Hepatocyte (in vitro differentiated cells): ENCODE results near the gene CLK3.

Source experiments
- CTCF ChIP-seq: fragments of 200-600 bp; sonication (generic); IDR thresholded peaks from 2 replicates; pipeline ENCODE4 v1.5.1; 2016; ENCODE audit warnings: antibody characterized with exemption, mild to moderate bottlenecking; ENCODE audit not compliant: poor library complexity
- EZH2 ChIP-seq: fragments of 200-600 bp; sonication (generic); IDR thresholded peaks from 2 replicates; pipeline ENCODE4 v1.6.1; 2016; ENCODE audit warnings: antibody characterized with exemption, mild to moderate bottlenecking, borderline replicate concordance
- EZH2phosphoT487 ChIP-seq: fragments of 200-600 bp; sonication (generic); IDR thresholded peaks from one replicate; pipeline ENCODE4 v1.6.1; 2018; ENCODE audit warnings: antibody characterized with exemption, mild to moderate bottlenecking, low read depth, moderate library complexity; ENCODE audit not compliant: unreplicated experiment, severe bottlenecking

GRCh38 chr15:74571191-74571590 lies 44.4 kb upstream of the CLK3 start:
- no peak for TF ChIP-seq EZH2
- TF ChIP-seq CTCF: no peak
- TF ChIP-seq EZH2phosphoT487: no peak
